Body of pancreas (tissue), 4 donors: ENCODE measurements around the gene NDUFAF3.

Experiments
- CTCF ChIP-seq, 7 experiments: fragments of 450-650 bp in 4 of 7; fragments of 200-600 bp in 3 of 7; sonication (generic) in 3 of 7; IDR thresholded peaks; one replicate each; pipeline ENCODE4 v1.5.1; 2016 to 2019; ENCODE audit warnings: antibody characterized with exemption in 7 of 7
- POLR2A ChIP-seq, 3 donors: fragments of 450-650 bp; IDR thresholded peaks; one replicate each; pipeline ENCODE4 v1.6.1; 2016; ENCODE audit warnings: antibody characterized with exemption in 3 of 3, mild to moderate bottlenecking in 2 of 3

GRCh38 chr3:49025005-49025792 is 3.3 kb downstream of the NDUFAF3 start:
- TF ChIP-seq CTCF (IDR thresholded peaks at IDR 0.05) (no peak), POLR2A (IDR thresholded peaks at IDR 0.05) (no peak)
